LoVo (cell line): ENCODE measurements around the gene SLIT1.

ENCODE experiments used
- DNase-seq: peaks from one replicate; pipeline ENCODE4 v3.0.0-alpha.2; 2016; ENCODE audit warnings: low spot score

Gene SLIT1

GRCh38 chr10:97000487-97001182 lies 185.1 kb downstream of the SLIT1 start:
- peak; percentile 15 for DNase-seq

- no peak for DNase-seq
These were observed 185.8 kb downstream of the SLIT1 start for GRCh38 chr10:96999987-97000386.

GRCh38 chr10:96999337-96999736 lies 186.4 kb downstream of the SLIT1 start:
- no peak for DNase-seq

- no peak for DNase-seq
These were observed 187.3 kb downstream of the SLIT1 start for GRCh38 chr10:96998329-96998888.

- DNase-seq = no peak
These were observed 189.3 kb downstream of the SLIT1 start for GRCh38 chr10:96996275-96996965.

GRCh38 chr10:96995851-96996250 lies 189.9 kb downstream of the SLIT1 start:
- DNase-seq = no peak

GRCh38 chr10:96992721-96993120 lies 193.0 kb downstream of the SLIT1 start:
- no peak for DNase-seq

- no peak for DNase-seq
These were observed 194.4 kb downstream of the SLIT1 start for GRCh38 chr10:96991313-96991841.

GRCh38 chr10:96988426-96988825 lies 197.3 kb downstream of the SLIT1 start:
- DNase-seq = no peak

GRCh38 chr10:96987842-96988175 lies 197.9 kb downstream of the SLIT1 start:
- DNase-seq = no peak

GRCh38 chr10:96987141-96987841 lies 198.5 kb downstream of the SLIT1 start:
- DNase-seq = no peak

- DNase-seq = no peak
These were observed 199.4 kb downstream of the SLIT1 start for GRCh38 chr10:96986200-96986856.

- DNase-seq = no peak
These were observed 201.1 kb downstream of the SLIT1 start for GRCh38 chr10:96984541-96985131.

GRCh38 chr10:96982149-96982930 lies 203.4 kb downstream of the SLIT1 start:
- no peak for DNase-seq

- no peak for DNase-seq
These were observed 207.1 kb downstream of the SLIT1 start for GRCh38 chr10:96978621-96979154.

- DNase-seq = no peak
These were observed 210.6 kb downstream of the SLIT1 start for GRCh38 chr10:96975136-96975535.

- no peak for DNase-seq
These were observed 211.7 kb downstream of the SLIT1 start for GRCh38 chr10:96973809-96974747.

GRCh38 chr10:96972264-96972663 lies 213.5 kb downstream of the SLIT1 start:
- no peak for DNase-seq

- DNase-seq = no peak
These were observed 214.4 kb downstream of the SLIT1 start for GRCh38 chr10:96971324-96971723.
